ENCODE data around the gene LIMS1. TPM values are rescaled to one million over a fixed set of nuclear protein-coding genes. Genes with fewer than 3 reads are reported as not detected.

Gene LIMS1
- total and polyA plus RNA-seq, 2 donors (not counting 3 experiments of a cell fraction or from before 2014, with no cell fraction given), result 153 to 229 TPM

DNA sequence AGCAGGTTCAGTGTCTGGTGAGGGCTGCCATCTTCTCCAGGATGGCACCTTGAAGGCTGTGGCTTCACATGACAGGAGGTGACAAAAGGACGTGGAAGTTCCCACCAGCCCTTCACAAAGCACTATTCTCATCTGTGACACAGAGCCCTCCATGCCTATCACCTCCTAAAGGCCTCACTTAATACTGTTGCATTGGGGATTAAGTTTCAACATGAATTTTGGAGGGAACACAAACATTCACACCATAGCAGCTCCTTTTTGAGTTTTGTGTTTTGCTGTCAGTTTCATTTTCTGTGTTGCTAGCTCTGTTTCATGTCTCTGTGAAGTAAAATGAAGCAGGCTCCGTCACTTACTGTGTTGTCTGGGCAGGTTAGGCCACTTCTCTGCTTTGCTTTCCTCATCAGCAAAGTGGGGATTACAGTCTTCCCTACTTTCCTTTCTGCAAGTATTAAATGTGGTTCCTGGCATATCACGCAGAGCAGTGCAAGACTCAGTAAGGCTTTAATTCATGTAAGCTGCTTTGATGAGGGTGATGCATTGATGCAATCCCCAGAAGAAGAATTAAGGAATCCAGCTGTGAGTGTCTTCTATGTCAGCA is 31.6 kb downstream of the LIMS1 start:
- no peaks in the 10 kb centered on the region for H3K9me1 ChIP-seq (replicated peaks; ENCODE audit: control insufficient read depth, extremely low read depth, insufficient read depth, low read length)
- H3K27me3 ChIP-seq (ENCODE audit: control insufficient read depth in 2 of 2, insufficient read depth in 2 of 2, low read length in 2 of 2), result no peaks in the 10 kb centered on the region
- no peaks in the 10 kb centered on the region for H3K36me3 ChIP-seq (ENCODE audit: control insufficient read depth in 2 of 2, extremely low read depth in 1 of 2, insufficient read depth in 2 of 2, low read length in 2 of 2)
- H3K9me3 ChIP-seq (replicated peaks; ENCODE audit: control insufficient read depth, insufficient read depth, low read length), result no peaks in the 10 kb centered on the region
- no peak overlapping the region for H3K4me2 ChIP-seq (ENCODE audit: insufficient read depth, low read length)
- no peak overlapping the region for H3K4me3 ChIP-seq (replicated peaks in 1 of 3; ENCODE audit: insufficient read depth in 1 of 3, low read depth in 1 of 3, low read length in 3 of 3)
- DNase-seq (ENCODE audit: low read depth, low spot score) (no peak), FAIRE-seq (no peak)
- no peak overlapping the region for H3K9ac ChIP-seq (replicated peaks; ENCODE audit: extremely low read depth, insufficient read depth, low read length)
- no peak overlapping the region for H3K27ac ChIP-seq (ENCODE audit: insufficient read depth, low read depth, low read length)
- intact Hi-C loops (cut with micrococcal nuclease) (no loop called here), dilution Hi-C loops (cut with MboI; ENCODE audit: extremely low pct_ligation_motif_present, low sequenced_read_pairs) (no loop called here)
- BruUV-seq (replicated peaks), result no TSS peak
- peaks cover 7% of the 10 kb centered on the region for H4K20me1 ChIP-seq (replicated peaks; ENCODE audit: control insufficient read depth, extremely low read depth, insufficient read depth, low read length)
- CTCF ChIA-PET, result no interaction called here
- H2AFZ ChIP-seq (ENCODE audit: low read depth, low read length), result no peak overlapping the region
- peaks cover 2% of the 10 kb centered on the region for H3K4me1 ChIP-seq (ENCODE audit: control insufficient read depth, extremely low read depth, insufficient read depth, low read length)
- POLR2A ChIA-PET, result no interaction called here
- H3K79me2 ChIP-seq (ENCODE audit: control insufficient read depth, insufficient read depth, low read length), result peaks cover 53% of the 10 kb centered on the region
- TF ChIP-seq EZH2 (IDR thresholded peaks at IDR 0.05; ENCODE audit: borderline replicate concordance, low read depth, low read length, severe bottlenecking) (no peak), JUN (IDR thresholded peaks at IDR 0.05; ENCODE audit: borderline replicate concordance, insufficient read depth, insufficient read length, low read depth) (no peak)

DNA sequence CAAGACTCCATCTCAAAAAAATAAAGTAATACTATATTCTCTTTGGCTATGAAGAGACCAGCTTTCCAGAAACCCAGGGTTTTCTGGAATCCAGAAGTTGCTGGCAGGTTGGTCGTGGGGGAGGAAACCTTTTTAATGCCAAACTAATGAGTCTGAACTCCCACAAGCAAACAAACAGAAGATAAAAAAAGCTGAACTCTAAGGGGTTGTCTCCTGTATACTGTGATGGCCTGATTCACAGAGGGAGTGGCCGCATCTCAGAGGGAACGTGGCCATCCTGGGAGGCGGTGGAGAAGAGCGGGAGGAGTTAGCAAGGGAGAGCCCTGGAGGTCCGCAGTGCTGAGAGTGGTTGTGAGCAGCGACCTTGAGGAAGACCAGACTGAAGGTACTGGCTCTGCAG is 36.1 kb downstream of the LIMS1 start:
- Histone ChIP-seq H3K36me3 (ENCODE audit: control insufficient read depth in 2 of 2, extremely low read depth in 1 of 2, insufficient read depth in 2 of 2, low read length in 2 of 2) (no peaks in the 10 kb centered on the region), H3K27me3 (ENCODE audit: control insufficient read depth in 2 of 2, insufficient read depth in 2 of 2, low read length in 2 of 2) (no peaks in the 10 kb centered on the region), H4K20me1 (replicated peaks; ENCODE audit: control insufficient read depth, extremely low read depth, insufficient read depth, low read length) (peaks cover 7% of the 10 kb centered on the region), H3K9ac (replicated peaks; ENCODE audit: extremely low read depth, insufficient read depth, low read length) (no peak overlapping the region), H3K27ac (ENCODE audit: insufficient read depth, low read depth, low read length) (no peak overlapping the region), H3K9me3 (replicated peaks; ENCODE audit: control insufficient read depth, insufficient read depth, low read length) (no peaks in the 10 kb centered on the region), H2AFZ (ENCODE audit: low read depth, low read length) (no peak overlapping the region), H3K4me1 (ENCODE audit: control insufficient read depth, extremely low read depth, insufficient read depth, low read length) (peaks cover 13% of the 10 kb centered on the region), H3K79me2 (ENCODE audit: control insufficient read depth, insufficient read depth, low read length) (peaks cover 65% of the 10 kb centered on the region), H3K4me2 (ENCODE audit: insufficient read depth, low read length) (no peak overlapping the region), H3K9me1 (replicated peaks; ENCODE audit: control insufficient read depth, extremely low read depth, insufficient read depth, low read length) (no peaks in the 10 kb centered on the region), H3K4me3 (replicated peaks in 1 of 3; ENCODE audit: insufficient read depth in 1 of 3, low read depth in 1 of 3, low read length in 3 of 3) (no peak overlapping the region)
- ChIA-PET POLR2A (no interaction called here), CTCF (interaction anchor here (1.3 to 2.9 kb wide), 3 partner anchors 9 to 35 kb away, joined by 3 to 10 read pairs (median 3); no protein-coding TSS in a partner anchor)
- dilution Hi-C loops (cut with MboI; ENCODE audit: extremely low pct_ligation_motif_present, low sequenced_read_pairs), result no loop called here
- intact Hi-C loops (cut with micrococcal nuclease), result no loop called here
- FAIRE-seq (no peak), DNase-seq (ENCODE audit: low read depth, low spot score) (no peak)
- TF ChIP-seq, protein P1, sequence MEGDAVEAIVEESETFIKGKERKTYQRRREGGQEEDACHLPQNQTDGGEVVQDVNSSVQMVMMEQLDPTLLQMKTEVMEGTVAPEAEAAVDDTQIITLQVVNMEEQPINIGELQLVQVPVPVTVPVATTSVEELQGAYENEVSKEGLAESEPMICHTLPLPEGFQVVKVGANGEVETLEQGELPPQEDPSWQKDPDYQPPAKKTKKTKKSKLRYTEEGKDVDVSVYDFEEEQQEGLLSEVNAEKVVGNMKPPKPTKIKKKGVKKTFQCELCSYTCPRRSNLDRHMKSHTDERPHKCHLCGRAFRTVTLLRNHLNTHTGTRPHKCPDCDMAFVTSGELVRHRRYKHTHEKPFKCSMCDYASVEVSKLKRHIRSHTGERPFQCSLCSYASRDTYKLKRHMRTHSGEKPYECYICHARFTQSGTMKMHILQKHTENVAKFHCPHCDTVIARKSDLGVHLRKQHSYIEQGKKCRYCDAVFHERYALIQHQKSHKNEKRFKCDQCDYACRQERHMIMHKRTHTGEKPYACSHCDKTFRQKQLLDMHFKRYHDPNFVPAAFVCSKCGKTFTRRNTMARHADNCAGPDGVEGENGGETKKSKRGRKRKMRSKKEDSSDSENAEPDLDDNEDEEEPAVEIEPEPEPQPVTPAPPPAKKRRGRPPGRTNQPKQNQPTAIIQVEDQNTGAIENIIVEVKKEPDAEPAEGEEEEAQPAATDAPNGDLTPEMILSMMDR (IDR thresholded peaks at IDR 0.05; ENCODE audit: extremely low read depth in 1 of 2, insufficient read depth in 1 of 2, low read depth in 1 of 2, low read length in 2 of 2), result no peak
- no peak for TF ChIP-seq EZH2 (IDR thresholded peaks at IDR 0.05; ENCODE audit: borderline replicate concordance, low read depth, low read length, severe bottlenecking)
- no peak for TF ChIP-seq FOS (IDR thresholded peaks at IDR 0.05; ENCODE audit: borderline replicate concordance, insufficient read depth, low read length)
- no TSS peak for BruUV-seq (replicated peaks)

Data from endothelial cell of umbilical vein (primary cell).